ENCODE results near the gene BARHL1. TPM values are rescaled to one million over a fixed set of nuclear protein-coding genes. Genes with fewer than 3 reads are reported as not detected.

BARHL1 gene
- total and polyA plus RNA-seq, 2 of the 13 experiments (the other 11 are each of a cell fraction or from before 2014, with no cell fraction given): not detected

GRCh38 chr9:132632413-132633129 lies 50.2 kb downstream of the BARHL1 start:
- Histone ChIP-seq H2AFZ (ENCODE audit: low read length) (no peak overlapping the region), H3K27ac (ENCODE audit: extremely low read length, insufficient read depth, low read length) (no peak overlapping the region), H3K9me3 (ENCODE audit: low read length) (no peaks in the 10 kb centered on the region), H4K20me1 (ENCODE audit: insufficient read depth, low read length) (no peaks in the 10 kb centered on the region), H3K79me2 (ENCODE audit: insufficient read depth, low read length) (no peaks in the 10 kb centered on the region), H3K4me1 (ENCODE audit: insufficient read depth, low read length) (peaks cover 9% of the 10 kb centered on the region; the same call in 1 of the 2 replicates), H3K9ac (ENCODE audit: insufficient read depth, low read depth, low read length) (no peak overlapping the region), H3K4me3 (replicated peaks in 1 of 3; ENCODE audit: insufficient read depth in 1 of 3, low read depth in 2 of 3, low read length in 3 of 3) (no peak overlapping the region), H3K27me3 (ENCODE audit: control insufficient read depth in 1 of 2, insufficient read depth in 2 of 2, low read length in 2 of 2) (no peaks in the 10 kb centered on the region), H3K36me3 (replicated peaks in 1 of 2; ENCODE audit: control insufficient read depth in 1 of 2, insufficient read depth in 2 of 2, low read length in 2 of 2) (peaks cover 12 to 52% of the 10 kb centered on the region in 2 experiments), H3K4me2 (ENCODE audit: low read depth, low read length) (no peak overlapping the region)
- TF ChIP-seq ZBTB8A (CRISPR knock-in tag; IDR thresholded peaks at IDR 0.05; ENCODE audit: borderline replicate concordance, low read depth): no peak
- peak; percentile 16; the same call in 1 of the 2 replicates for TF ChIP-seq HNF4A (CRISPR knock-in tag; IDR thresholded peaks at IDR 0.05)
- no TSS peak for BruUV-seq (replicated peaks)
- in situ Hi-C loops (cut with HindIII; ENCODE audit: extremely low pct_ligation_motif_present, low pct_unique_long_range_greater_than_20kb) (no loop called here), intact Hi-C loops (cut with micrococcal nuclease; ENCODE audit: unreplicated experiment) (no loop called here)
- POLR2A ChIA-PET: no interaction called here
- DNase-seq (ENCODE audit: low spot score) (no peak), ATAC-seq (no peak), FAIRE-seq (no peak)
- CTCF ChIA-PET (ENCODE audit: low intra/inter-chr PET ratio, low total read pairs): no interaction called here
- 90% methylated on average over 7 of the region's 7 CpGs for WGBS (ENCODE audit: low lambda C conversion rate)

GRCh38 chr9:132634327-132634726 lies 51.9 kb downstream of the BARHL1 start:
- ChIA-PET CTCF (ENCODE audit: low intra/inter-chr PET ratio, low total read pairs) (no interaction called here), POLR2A (no interaction called here)
- FAIRE-seq: no peak
- Histone ChIP-seq H2AFZ (ENCODE audit: low read length) (no peak overlapping the region), H3K9me3 (ENCODE audit: low read length) (no peaks in the 10 kb centered on the region), H3K4me2 (ENCODE audit: low read depth, low read length) (no peak overlapping the region), H3K36me3 (replicated peaks in 1 of 2; ENCODE audit: control insufficient read depth in 1 of 2, insufficient read depth in 2 of 2, low read length in 2 of 2) (peaks cover 11 to 55% of the 10 kb centered on the region in 2 experiments), H3K4me1 (ENCODE audit: insufficient read depth, low read length) (peaks cover 9% of the 10 kb centered on the region; the same call in 1 of the 2 replicates), H4K20me1 (ENCODE audit: insufficient read depth, low read length) (no peaks in the 10 kb centered on the region), H3K27me3 (ENCODE audit: control insufficient read depth in 1 of 2, insufficient read depth in 2 of 2, low read length in 2 of 2) (no peaks in the 10 kb centered on the region), H3K4me3 (replicated peaks in 1 of 3; ENCODE audit: insufficient read depth in 1 of 3, low read depth in 2 of 3, low read length in 3 of 3) (no peak overlapping the region), H3K79me2 (ENCODE audit: insufficient read depth, low read length) (no peaks in the 10 kb centered on the region), H3K9ac (ENCODE audit: insufficient read depth, low read depth, low read length) (no peak overlapping the region), H3K27ac (ENCODE audit: extremely low read length, insufficient read depth, low read length) (no peak overlapping the region)
- in situ Hi-C loops (cut with HindIII; ENCODE audit: extremely low pct_ligation_motif_present, low pct_unique_long_range_greater_than_20kb): no loop called here
- 100% methylated on average over 3 of the region's 3 CpGs for WGBS (ENCODE audit: low lambda C conversion rate)
- intact Hi-C loops (cut with micrococcal nuclease; ENCODE audit: unreplicated experiment): no loop called here
- DNase-seq (ENCODE audit: low spot score): no peak
- no peak for TF ChIP-seq PAWR (CRISPR knock-in tag; IDR thresholded peaks at IDR 0.05; ENCODE audit: borderline replicate concordance)
- 0 out of 4 replicates have a peak, but pooled peaks of 1 of the 2 experiments have one; percentile 13 for TF ChIP-seq MAFK (conservative IDR thresholded peaks at IDR 0.05 in 1 of 2, IDR thresholded peaks at IDR 0.05 in 1 of 2; ENCODE audit: low read length in 2 of 2)
- BruUV-seq (replicated peaks): no TSS peak
- no peak for ATAC-seq

Data from HepG2 (cell line).